Neural cell (in vitro differentiated cells): ENCODE data around the gene PSD2. TPM values are rescaled to one million over a fixed set of nuclear protein-coding genes. Genes with fewer than 3 reads are reported as not detected.

Experiments used
- H2AFZ ChIP-seq: fragments of 200-600, 300-800 bp; sonication (generic), shearing (Covaris generic); 2 replicates; pipeline ENCODE4 v1.6.0; 2014; ENCODE audit warnings: low read depth, mild to moderate bottlenecking, antibody characterized with exemption, low read length, moderate library complexity
- H3F3A ChIP-seq: fragments of 200-600 bp; shearing (Covaris generic); 2 replicates; pipeline ENCODE4 v1.6.1; 2016; ENCODE audit warnings: mild to moderate bottlenecking, moderate library complexity, mixed read lengths, antibody characterized with exemption, low read length; ENCODE audit not compliant: insufficient read depth, poor library complexity, severe bottlenecking
- H3K27ac ChIP-seq: fragments of 200-600, 300-800 bp; sonication (generic), shearing (Covaris generic); 2 replicates; pipeline ENCODE4 v1.5.1; 2014; ENCODE audit warnings: mild to moderate bottlenecking, low read length, moderate library complexity
- H3K27me3 ChIP-seq: fragments of 300-800, 200-600 bp; sonication (generic), shearing (Covaris generic); 2 replicates; pipeline ENCODE4 v1.6.0; 2014; ENCODE audit warnings: mild to moderate bottlenecking, low read depth, low read length, moderate library complexity; ENCODE audit not compliant: insufficient read depth
- H3K36me3 ChIP-seq: fragments of 300-800, 200-600 bp; sonication (generic), shearing (Covaris generic); 2 replicates; pipeline ENCODE4 v1.5.1; 2014; ENCODE audit warnings: mild to moderate bottlenecking, antibody characterized with exemption, low read length, moderate library complexity; ENCODE audit not compliant: insufficient read depth
- H3K4me2 ChIP-seq: fragments of 300-800, 200-600 bp; sonication (generic), shearing (Covaris generic); 2 replicates; pipeline ENCODE4 v1.6.0; 2014; ENCODE audit warnings: mild to moderate bottlenecking, low read length
- H3K4me3 ChIP-seq: fragments of 300-800, 200-600 bp; sonication (generic), shearing (Covaris generic); 2 replicates; pipeline ENCODE4 v1.5.1; 2014; ENCODE audit warnings: mild to moderate bottlenecking, low read length, moderate library complexity
- H3K79me2 ChIP-seq: fragments of 200-600 bp; shearing (Covaris generic); replicated peaks from 2 replicates; pipeline ENCODE4 v1.6.0; 2014; ENCODE audit warnings: mild to moderate bottlenecking, low read length, moderate library complexity; ENCODE audit not compliant: insufficient read depth
- H3K9ac ChIP-seq: fragments of 300-800, 200-600 bp; sonication (generic), shearing (Covaris generic); 2 replicates; pipeline ENCODE4 v1.6.1; 2016; ENCODE audit warnings: mild to moderate bottlenecking, low read length, mixed read lengths
- H3K9me2 ChIP-seq: fragments of 200-600 bp; shearing (Covaris generic); 2 replicates; pipeline ENCODE4 v1.6.1; 2016; ENCODE audit warnings: mild to moderate bottlenecking, low read length, mixed read lengths; ENCODE audit not compliant: insufficient read depth
- H3K9me3 ChIP-seq: fragments of 200-600, 300-800 bp; sonication (generic), shearing (Covaris generic); 2 replicates; pipeline ENCODE4 v1.6.1; 2016; ENCODE audit warnings: mild to moderate bottlenecking, mixed run types, low read length, moderate library complexity, mixed read lengths
- H4K20me1 ChIP-seq: fragments of 200-600 bp; shearing (Covaris generic); 2 replicates; pipeline ENCODE4 v1.6.1; 2016; ENCODE audit warnings: mild to moderate bottlenecking, mixed run types; ENCODE audit not compliant: insufficient read depth
- EP300 ChIP-seq: fragments of 450-650 bp; conservative IDR thresholded peaks from 2 replicates; pipeline ENCODE4 v1.6.1; 2014; ENCODE audit warnings: antibody characterized with exemption, mild to moderate bottlenecking, moderate library complexity; ENCODE audit not compliant: poor library complexity, severe bottlenecking
- EZH2 ChIP-seq: fragments of 200-600, 300-800 bp; shearing (Covaris generic), sonication (generic); IDR thresholded peaks from 2 replicates; pipeline ENCODE4 v1.6.1; 2014; ENCODE audit warnings: antibody characterized with exemption, low read length, borderline replicate concordance, mild to moderate bottlenecking; ENCODE audit not compliant: insufficient read depth, poor library complexity, severe bottlenecking
- MXI1 ChIP-seq: fragments of 450-650 bp; conservative IDR thresholded peaks from 2 replicates; pipeline ENCODE4 v1.6.1; 2014; ENCODE audit warnings: antibody characterized with exemption, mild to moderate bottlenecking; ENCODE audit not compliant: poor library complexity, severe bottlenecking
- POLR2AphosphoS5 ChIP-seq: IDR thresholded peaks from 2 replicates; pipeline ENCODE4 v1.6.1; 2012
- RAD21 ChIP-seq: fragments of 450-650 bp; conservative IDR thresholded peaks from 2 replicates; pipeline ENCODE4 v1.6.1; 2014; ENCODE audit warnings: antibody characterized with exemption, mild to moderate bottlenecking, moderate library complexity
- SMC3 ChIP-seq: fragments of 450-650 bp; conservative IDR thresholded peaks from 2 replicates; pipeline ENCODE4 v1.6.1; 2014; ENCODE audit warnings: antibody characterized with exemption, mild to moderate bottlenecking, moderate library complexity; ENCODE audit not compliant: poor library complexity
- TAF1 ChIP-seq: IDR thresholded peaks from 2 replicates; pipeline ENCODE4 v1.6.1; 2012; ENCODE audit warnings: low read depth
- polyA plus RNA-seq: library from polyadenylated mRNA; depleted of rRNA; stranded (reverse); fragments of >200 nt; gene quantifications from 2 replicates; pipeline ENCODE4 v1.2.3, GENCODE V29; 2014
- TF ChIP-seq, protein P1 (sequence below): fragments of 450-650 bp; IDR thresholded peaks from 2 replicates; pipeline ENCODE4 v1.5.1; 2014; ENCODE audit warnings: antibody characterized with exemption, mild to moderate bottlenecking, moderate library complexity; ENCODE audit not compliant: poor library complexity, severe bottlenecking
- TF ChIP-seq, protein P2 (sequence below): IDR thresholded peaks from 2 replicates; pipeline ENCODE4 v1.6.1; 2012; ENCODE audit warnings: borderline replicate concordance

PSD2 gene
- polyA plus RNA-seq, 1 donor from 2014 or later = 33.4 TPM

DNA sequence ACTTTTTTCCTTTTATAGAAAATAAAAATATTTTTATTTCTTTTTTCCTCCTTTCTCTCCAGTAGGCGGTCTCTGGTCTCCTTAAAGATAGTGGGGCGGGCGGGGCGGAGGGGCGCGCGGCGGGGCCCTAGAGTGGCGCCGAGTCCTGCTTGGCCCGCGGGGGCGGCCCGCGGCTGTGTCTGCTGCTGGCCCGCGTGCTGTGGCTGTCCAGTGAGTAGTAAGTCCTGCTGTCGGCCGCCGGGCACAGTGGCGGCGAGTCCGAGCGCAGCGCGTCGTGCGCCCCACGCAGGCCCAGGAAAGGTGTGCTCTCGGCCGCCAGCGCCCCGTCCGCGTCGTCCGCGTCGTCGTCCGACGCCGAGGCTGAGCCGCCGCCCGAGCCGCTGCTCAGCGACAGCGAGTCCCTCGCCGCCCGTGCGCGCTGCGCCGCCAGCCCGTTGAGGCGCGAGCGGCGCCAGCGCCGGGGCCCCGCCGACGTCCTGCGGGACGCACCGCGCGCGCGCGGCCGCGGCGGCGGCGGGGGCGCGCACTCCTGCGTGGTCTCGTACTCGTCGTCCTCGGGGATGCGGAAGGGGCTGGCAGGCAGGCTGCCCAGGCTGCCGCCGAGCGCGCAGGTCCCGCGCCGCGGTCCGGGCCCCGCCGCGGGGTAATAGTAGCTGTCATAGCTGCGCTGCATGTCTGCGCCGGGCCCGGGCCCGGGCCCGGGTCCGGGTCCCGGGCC, 52.3 kb downstream of the PSD2 start:
- Histone ChIP-seq H3K36me3 (peaks cover 3% of the 10 kb centered on the region), H3K9me3 (no peaks in the 10 kb centered on the region), H3K9me2 (no peaks in the 10 kb centered on the region), H4K20me1 (no peaks in the 10 kb centered on the region), H3K9ac (peak overlapping the region; percentile 61), H3K27ac (no peak overlapping the region), H3K79me2 (no peaks in the 10 kb centered on the region), H3K4me2 (no peak overlapping the region), H2AFZ (no peak overlapping the region), H3K4me3 (peak overlapping the region; percentile 63), H3F3A (no peaks in the 10 kb centered on the region), H3K27me3 (peaks cover 21% of the 10 kb centered on the region)
- peak; percentile 7 for TF ChIP-seq RAD21
- TF ChIP-seq EP300 = peak; percentile 11
- peak; percentile 10 for TF ChIP-seq POLR2AphosphoS5
- TF ChIP-seq EZH2 = no peak
- TF ChIP-seq, protein P1, sequence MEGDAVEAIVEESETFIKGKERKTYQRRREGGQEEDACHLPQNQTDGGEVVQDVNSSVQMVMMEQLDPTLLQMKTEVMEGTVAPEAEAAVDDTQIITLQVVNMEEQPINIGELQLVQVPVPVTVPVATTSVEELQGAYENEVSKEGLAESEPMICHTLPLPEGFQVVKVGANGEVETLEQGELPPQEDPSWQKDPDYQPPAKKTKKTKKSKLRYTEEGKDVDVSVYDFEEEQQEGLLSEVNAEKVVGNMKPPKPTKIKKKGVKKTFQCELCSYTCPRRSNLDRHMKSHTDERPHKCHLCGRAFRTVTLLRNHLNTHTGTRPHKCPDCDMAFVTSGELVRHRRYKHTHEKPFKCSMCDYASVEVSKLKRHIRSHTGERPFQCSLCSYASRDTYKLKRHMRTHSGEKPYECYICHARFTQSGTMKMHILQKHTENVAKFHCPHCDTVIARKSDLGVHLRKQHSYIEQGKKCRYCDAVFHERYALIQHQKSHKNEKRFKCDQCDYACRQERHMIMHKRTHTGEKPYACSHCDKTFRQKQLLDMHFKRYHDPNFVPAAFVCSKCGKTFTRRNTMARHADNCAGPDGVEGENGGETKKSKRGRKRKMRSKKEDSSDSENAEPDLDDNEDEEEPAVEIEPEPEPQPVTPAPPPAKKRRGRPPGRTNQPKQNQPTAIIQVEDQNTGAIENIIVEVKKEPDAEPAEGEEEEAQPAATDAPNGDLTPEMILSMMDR = peak; percentile 23

DNA sequence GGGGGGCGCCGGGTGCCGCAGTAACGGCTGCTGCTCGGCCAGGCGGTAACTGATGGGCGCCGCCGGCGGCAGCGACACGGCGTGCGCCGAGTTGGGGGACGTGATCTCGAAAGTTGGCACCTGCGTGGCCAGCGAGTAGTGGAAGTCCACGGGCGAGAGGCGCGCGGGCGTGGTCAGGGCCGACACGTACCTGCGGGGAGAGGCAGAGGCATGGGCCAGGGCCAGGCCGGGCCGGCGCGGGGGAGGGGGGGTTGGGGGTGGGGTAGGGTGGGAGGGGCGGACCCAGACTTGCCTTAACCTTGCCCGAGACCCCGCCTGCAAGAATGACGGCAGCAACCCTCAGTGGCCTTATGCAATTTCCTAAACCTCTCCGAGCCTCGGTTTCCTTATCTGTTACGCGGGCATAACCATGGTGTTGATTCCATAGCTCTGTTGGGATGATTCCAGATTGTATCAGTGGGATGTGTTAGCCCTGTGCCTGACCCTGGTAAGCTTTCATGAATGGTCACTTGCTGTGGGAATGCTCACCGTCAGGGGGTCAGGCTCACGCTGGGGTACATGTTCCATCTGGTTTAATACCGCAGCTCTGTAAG, 53.0 kb downstream of the PSD2 start:
- Histone ChIP-seq H3K9me2 (no peaks in the 10 kb centered on the region), H3K27me3 (peaks cover 21% of the 10 kb centered on the region), H3K27ac (no peak overlapping the region), H3K9me3 (no peaks in the 10 kb centered on the region), H3K4me3 (peak overlapping the region; percentile 52), H3K36me3 (peaks cover 3% of the 10 kb centered on the region), H3K4me2 (no peak overlapping the region), H3F3A (no peaks in the 10 kb centered on the region), H2AFZ (no peak overlapping the region), H4K20me1 (no peaks in the 10 kb centered on the region), H3K9ac (peak overlapping the region; percentile 56), H3K79me2 (no peaks in the 10 kb centered on the region)
- TF ChIP-seq, protein P1 = no peak
- TF ChIP-seq TAF1 (no peak), SMC3 (no peak), POLR2AphosphoS5 (no peak), EP300 (no peak), MXI1 (no peak), RAD21 (no peak), EZH2 (no peak)
- TF ChIP-seq, protein P2, sequence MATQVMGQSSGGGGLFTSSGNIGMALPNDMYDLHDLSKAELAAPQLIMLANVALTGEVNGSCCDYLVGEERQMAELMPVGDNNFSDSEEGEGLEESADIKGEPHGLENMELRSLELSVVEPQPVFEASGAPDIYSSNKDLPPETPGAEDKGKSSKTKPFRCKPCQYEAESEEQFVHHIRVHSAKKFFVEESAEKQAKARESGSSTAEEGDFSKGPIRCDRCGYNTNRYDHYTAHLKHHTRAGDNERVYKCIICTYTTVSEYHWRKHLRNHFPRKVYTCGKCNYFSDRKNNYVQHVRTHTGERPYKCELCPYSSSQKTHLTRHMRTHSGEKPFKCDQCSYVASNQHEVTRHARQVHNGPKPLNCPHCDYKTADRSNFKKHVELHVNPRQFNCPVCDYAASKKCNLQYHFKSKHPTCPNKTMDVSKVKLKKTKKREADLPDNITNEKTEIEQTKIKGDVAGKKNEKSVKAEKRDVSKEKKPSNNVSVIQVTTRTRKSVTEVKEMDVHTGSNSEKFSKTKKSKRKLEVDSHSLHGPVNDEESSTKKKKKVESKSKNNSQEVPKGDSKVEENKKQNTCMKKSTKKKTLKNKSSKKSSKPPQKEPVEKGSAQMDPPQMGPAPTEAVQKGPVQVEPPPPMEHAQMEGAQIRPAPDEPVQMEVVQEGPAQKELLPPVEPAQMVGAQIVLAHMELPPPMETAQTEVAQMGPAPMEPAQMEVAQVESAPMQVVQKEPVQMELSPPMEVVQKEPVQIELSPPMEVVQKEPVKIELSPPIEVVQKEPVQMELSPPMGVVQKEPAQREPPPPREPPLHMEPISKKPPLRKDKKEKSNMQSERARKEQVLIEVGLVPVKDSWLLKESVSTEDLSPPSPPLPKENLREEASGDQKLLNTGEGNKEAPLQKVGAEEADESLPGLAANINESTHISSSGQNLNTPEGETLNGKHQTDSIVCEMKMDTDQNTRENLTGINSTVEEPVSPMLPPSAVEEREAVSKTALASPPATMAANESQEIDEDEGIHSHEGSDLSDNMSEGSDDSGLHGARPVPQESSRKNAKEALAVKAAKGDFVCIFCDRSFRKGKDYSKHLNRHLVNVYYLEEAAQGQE = no peak
